GM18870 (cell line): ENCODE measurements around the gene TANC1.
"Not testable (repeated sequence)": the region's sequence is repeated elsewhere in the genome, so short reads cannot be mapped to it uniquely, and the experiment has no call there.

Experiments used
- ATAC-seq: cut with Tn5 transposase; IDR thresholded peaks from one replicate; pipeline ENCODE4 v1.9.1; 2021; ENCODE audit warnings: moderate library complexity; ENCODE audit not compliant: unreplicated experiment

Gene TANC1

DNA sequence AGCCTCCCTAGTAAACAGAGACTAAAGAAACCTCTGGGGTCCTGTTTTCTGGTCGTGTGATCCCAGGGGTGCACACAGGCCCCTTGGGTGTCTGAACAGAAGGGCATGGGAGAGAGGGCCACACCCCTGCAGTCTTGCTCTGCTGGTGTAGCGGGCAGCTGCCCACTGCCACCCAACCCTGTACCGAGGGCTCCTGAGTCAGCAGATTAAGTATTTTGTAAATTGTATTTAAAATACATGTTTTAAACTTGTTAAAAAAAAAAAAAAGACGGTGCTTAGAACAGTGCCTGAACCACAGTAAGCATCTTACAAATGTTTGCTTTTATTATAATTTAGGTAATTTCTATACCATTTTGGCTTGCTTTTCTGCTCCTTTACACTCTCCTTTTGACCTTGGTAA lies 113.7 kb downstream of the TANC1 start:
- ATAC-seq = no peak

DNA sequence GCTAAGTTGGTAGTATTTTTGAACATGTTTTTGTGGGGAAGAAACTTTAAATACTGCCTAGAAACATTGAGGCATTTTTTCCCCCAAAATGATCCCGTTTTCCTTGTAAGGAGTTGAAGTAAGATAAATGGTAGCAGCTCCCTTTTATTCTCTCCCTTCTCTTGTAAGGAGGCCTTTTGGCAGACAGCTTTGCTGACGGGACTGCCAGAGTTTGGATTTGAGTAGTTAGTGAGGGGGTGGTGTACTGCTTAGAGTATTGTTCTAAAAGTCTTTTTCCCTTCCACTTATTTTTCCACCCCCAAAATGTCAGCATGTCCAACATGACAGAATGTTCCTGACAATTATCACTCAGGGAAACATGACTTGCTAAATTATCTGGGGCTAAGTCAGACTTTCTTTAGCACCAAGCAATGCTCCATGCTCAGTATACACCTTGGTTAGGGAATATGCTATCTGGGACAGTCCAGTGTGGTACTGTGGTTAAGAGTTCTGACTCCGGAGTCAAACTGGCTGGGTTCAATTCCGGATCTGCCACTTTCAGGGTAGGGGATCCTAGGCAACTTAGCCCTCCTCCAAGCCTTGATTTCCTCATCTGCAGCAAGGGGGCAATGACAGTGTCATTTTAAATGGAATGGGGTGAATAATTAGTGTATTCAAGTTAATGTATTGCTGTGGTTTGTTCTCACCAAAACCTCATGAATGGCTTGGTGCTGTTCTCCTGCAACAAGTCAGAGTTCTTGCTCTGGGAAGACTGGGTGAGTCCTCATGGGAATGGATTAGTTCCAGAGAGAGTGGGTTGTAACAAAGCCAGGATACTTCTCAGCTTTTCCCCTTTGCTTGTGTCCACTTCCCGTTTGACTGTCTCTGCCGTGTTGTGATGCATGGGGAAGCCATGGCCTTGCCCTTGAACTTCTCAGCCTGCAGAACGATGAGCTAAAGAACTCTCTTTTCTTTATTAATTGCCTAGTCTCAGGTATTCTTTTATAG lies 116.2 kb downstream of the TANC1 start:
- ATAC-seq = no peak

DNA sequence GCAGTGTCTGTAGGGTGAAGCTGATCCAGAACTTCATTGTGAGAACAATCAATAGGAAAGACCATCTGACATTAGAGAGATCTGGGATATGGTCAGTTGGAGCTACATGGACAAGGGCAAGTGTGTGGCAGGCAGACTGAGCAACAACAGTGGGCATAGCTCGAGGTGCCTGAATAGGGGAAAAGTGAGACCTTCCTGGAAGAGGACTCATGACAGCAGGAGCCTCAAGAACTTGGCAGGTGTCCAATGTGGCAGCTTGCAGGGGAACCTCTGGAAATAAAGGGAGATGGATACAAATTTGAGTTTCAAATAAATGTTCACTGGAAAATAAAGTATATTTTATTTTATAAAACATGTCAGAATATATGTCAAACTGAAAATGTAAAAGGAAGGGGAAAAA lies 117.9 kb downstream of the TANC1 start:
- no peak for ATAC-seq

DNA sequence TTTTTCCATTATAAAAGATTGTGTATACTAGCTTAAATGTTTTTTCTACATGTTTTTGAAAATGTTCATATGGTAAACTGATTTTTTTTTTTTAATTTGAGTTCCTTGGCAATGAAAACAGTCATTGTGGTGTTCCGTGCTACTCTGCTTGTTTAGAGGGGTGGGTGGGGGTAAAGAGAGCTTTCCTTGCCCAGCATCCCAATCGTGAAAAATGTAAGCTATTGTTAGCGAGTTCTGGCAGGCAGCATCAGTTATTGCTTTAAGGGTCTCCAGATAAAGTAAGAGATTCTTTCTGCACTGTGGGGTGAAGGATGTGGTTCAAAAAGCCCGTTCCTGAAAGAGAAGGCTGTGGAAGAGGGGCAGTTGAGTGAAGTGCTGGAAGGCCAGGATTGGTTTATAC lies 118.4 kb downstream of the TANC1 start:
- no peak for ATAC-seq

DNA sequence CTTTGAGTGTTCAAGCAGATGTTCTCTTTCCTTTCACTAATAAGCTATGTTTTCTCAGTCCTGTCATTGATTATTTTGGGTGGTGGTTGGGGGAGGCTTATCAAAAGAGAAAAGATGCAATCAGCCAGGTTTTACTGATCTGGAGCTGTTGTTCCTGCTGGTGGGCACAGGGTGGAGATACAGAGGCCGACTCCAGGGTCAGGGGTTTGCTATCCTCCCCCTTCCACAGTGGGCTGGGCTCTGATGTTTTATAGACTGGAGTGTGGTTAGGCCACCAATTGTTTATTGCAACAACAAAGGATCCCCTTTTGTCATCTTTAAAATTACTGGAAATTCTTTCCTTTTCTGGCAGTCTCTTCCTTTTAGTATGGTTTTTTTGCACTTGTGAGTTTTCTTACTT lies 120.5 kb downstream of the TANC1 start:
- no peak for ATAC-seq

DNA sequence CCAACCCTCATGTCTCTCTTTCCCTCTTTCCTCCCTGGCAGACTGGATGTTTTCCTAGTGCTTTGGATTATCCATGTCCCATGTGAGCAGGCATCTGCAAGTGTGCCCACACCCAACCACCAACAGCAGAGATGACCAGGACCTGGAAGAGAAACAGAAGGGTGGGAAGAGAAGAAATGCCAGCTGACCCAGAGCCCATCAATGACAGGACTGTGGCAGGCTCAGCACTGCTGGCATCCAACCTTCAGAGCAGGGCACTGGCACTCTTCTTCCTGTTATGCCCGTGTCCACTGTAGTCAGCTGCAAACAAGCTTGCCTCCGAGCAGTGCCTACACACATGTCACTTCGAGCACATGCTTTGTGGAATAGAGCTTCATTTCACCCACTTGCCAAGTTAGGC lies 121.1 kb downstream of the TANC1 start:
- ATAC-seq = no peak

DNA sequence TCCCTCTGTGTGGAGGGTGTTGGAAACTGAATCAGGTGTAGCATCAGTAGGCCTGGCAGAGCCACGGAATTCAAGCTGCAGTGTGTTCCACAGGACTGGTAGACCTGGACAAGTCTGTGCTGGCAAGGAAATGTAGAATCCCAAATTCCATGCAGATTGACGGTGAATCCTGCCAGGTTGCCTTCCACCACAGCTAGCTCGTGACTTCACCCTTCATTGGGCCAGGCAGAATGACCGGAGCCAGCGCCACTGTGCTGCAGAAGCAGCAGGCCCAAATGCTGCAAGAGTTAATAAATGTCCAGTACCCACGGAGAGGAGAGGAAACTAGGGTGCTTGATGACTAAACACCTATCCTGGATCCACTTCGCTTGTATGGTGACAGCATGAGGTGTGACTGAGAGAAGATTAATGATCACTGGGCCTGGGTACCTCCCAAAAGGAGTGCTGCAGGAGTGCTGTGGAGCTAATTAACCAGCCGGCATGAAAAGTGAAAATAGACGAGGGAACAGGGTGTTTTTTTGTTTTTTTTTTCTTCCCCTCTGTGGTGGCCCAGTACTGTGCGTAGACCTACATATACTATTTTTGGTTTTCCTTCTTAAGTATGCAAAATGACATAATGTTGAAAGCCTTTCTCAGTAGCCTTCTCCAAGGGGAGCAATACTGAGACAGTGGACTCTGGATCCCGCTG lies 122.2 kb downstream of the TANC1 start:
- peak; percentile 80 for ATAC-seq

DNA sequence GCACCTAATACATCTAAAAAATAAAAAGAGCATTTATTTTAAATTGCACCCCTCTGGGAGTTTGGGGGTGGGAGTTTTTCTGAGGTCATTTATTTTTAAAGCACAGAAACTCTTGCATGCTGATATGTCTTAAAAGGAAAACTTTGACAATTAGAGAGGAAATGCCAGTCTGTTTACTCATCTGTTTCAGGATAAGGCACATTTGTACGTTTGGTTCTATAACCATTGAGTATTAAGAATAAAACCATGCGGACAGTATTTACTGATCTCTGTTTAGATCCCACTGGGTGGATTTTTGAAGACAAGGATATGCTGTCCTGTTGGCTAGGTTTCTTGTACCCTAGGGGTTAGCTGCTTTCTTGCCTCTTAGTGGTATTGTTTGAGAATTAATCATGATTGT lies 122.9 kb downstream of the TANC1 start:
- ATAC-seq = no peak

DNA sequence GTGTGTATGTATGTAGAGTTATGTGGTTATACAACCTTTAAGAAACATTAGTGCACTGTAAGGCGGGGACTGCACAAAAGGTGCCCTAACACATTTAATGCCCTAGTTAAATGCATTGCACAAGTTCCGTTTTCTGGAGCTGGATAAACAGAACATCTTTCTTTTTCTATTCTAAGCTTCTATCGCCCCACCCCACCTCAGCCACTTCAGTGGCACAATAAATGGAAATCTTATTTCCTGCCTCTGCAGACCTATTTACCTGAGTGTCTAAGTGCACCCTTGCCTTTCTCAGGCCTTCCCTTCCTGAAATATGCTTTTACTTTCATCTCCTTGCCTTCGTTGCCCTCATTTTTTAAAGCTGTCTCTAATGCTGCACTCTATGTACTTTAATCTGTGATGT lies 123.5 kb downstream of the TANC1 start:
- ATAC-seq = peak; percentile 38

DNA sequence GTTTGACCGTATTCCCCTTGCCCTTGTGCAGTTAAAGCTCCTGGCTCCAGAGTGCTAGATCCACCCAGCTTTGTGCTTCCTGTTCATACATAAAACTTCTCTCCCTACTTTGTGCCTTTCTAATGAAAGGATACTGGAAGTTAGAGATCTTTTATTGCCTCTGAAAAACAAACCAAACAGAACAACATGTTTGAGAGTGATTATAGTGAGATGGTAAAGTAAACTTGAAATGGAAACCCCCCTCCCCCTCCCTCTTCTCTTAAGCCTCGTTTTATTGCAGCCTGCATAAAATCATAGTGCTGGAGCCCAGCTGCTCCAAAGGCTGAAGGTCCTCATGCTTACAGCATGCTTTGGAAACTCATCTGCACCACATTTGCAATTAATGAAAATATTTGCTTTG lies 125.1 kb downstream of the TANC1 start:
- ATAC-seq = no peak

DNA sequence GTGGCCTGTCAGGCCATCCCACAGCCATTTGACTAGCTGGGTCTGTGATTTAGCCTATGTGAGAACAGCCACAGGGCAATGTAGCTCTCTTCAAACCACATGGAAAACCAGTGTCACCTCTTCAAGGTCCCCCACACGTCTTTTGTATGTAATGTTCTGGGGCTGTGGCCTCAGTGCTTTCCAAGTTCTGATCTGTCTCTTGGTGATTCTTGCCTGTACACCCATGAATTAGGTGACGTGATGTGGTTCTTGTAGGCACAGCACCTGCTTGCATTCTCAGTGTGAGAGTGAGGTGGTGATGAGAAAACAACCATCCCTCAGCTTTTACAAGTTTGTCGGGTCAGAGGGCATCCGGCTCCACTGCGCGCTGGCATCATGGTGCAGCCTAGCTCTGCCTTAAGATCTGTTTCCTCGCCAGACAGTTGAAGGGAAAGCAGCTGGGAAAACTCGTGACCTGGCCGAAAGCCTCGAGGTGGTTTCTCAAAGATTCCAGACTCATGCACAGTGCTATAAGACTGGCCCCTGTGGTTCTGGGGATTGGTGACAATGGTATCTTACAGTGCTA lies 125.8 kb downstream of the TANC1 start:
- ATAC-seq = no peak

DNA sequence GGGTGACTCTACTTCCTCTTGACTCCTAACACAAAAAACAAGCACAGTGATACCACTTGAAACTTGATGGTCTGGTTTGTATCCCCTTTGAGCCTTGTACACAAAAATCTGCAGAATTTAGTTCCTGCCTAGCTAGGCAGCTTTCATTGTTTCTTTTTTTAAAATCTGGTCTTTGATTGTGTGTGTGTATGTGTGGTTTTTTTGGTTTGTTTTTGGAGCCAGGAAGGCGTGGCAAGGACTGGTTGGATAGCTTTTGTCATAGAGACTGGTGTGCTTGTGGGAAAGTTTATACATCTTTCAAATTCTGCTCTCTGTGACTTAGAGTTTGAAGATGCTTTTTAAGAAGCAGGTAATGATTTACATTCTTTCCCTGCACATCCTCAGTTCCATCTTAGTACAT lies 127.4 kb downstream of the TANC1 start:
- no peak for ATAC-seq

DNA sequence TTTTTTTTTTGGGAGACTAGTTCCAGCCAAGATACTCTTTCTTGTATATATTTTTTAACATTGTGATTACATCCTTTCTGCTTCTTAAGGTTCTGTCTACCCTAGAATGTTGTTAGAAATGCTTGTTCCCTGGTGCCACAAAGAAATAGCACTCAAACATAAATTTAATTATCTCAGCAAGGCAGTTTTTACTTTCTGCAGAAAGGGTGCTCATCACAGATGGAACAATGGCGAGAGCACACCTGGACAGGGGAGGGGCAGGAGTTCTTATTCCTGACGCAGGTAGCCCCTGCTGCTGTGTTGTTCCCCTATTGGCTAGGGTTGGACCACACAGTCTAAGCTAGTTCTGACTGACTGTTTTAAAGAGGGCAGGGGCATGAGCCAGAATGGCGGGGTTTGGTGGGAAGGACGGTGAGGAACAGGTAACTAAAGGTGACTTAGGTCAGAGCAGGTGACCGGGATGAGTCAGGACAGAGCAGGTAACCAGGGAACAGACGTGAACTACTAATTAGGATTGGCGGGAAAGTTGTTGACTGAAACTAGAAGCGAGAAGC lies 127.9 kb downstream of the TANC1 start:
- not testable (repeated sequence) for ATAC-seq

DNA sequence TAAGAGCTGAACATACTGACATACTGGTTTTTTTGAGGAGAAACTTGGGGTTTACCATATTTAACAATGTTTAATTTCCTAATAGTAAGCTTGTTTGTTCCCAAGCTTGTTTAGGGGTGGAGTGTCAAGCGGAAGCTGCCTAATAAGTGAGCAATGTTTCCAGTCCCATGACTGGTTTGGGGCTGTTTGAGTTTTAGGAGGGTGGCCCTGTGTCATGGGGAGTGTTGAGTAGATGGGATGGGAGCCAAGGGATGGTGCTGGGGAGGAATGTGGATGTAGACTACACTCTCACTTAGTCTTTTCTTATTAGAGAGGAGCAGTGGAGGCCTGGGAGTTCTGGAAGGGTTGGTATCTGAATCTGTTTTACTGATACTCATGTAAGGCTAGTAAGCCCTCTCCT lies 128.5 kb downstream of the TANC1 start:
- ATAC-seq = no peak

DNA sequence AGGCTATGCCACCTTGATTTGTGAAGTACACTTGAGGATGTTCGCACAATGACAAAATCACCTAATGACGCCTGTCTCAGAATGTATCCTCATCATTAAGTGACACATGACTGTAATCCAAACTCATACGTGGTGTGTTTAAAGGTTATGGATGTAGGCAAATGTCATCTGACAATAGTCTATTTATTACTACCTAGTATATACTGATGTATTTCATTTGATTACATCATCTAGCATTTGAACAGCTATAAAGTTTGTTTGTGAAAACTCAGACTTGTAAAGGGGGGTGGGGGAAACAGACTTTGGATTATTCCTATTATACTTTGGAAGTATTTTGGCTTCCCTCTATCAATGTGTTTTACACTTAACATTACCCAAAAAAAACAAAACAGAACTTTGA lies 129.9 kb downstream of the TANC1 start:
- ATAC-seq = no peak

DNA sequence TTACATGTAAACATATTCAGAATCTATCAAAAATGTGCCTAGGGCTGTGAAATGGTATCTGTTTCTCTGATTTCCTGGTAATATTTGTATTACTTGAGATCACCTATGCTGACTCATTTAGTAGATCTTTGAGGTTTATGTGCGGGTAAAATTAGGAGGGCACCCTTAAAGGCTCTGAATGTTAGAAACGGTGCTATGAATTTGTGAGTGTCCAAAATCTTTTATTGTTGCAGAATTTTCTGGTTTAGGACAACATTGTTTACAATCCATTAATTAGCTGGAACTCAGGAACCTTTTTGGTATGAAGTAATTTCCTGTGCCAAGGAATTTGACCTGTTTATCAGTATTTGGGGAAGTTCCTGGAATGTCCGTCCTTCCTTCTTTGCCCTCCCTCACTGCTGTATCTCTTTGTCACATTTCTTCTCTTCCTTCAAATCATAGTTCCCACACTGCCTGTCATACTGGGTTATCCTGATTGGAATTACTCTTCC lies 130.5 kb downstream of the TANC1 start:
- no peak for ATAC-seq

DNA sequence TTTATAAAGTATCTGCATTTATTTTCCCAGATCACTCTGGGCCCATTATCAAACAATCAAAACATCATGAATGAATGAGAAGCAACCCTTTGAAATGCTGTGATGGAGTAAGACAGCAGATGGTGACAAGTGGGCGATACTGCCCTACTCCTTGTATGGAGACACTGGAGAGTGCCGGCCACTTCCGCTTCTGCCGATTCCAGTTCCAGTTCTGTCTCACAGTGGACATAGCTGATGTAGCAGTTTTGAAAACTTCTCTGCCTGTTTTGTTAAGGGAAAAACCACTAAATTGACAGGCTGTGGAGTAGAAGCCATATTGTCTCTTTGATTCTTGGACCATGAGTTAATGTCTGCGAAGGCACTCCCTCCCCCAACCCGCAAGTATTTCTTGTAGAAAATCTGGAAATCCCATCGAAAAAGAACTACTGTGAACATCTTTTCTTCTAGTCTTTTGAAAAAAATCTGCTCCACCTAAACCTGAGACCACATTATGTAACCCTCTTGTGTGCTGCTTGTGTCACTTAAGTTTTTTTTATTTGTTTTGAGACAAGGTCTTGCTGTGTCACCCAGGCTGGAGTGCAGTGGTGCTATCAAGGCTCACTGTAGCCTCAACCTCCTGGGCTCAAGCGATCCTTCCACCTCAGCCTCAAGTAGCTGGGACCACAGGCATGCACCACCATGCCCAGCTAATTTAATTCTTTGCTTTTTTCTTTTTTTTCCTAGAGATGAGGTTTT lies 133.5 kb downstream of the TANC1 start:
- no peak for ATAC-seq

DNA sequence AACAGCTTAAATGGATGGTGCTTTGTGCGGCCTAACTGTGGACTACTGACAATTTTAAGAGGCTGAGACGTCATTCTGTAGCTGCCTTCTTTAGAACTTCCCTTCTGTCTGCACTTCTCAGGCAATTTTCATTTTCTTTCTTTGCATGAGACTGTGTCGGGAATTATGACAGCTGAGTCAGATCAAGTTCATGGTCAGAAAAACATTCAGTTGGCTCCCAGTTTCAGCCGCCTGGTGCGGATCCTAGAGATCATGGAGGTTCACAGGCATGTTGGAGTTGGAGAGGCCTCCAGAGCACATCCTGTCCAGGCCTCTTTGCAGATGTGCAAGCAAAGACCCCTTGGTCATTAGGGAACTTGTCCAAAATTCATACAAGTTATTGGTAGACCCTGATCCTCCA lies 135.0 kb downstream of the TANC1 start:
- no peak for ATAC-seq

DNA sequence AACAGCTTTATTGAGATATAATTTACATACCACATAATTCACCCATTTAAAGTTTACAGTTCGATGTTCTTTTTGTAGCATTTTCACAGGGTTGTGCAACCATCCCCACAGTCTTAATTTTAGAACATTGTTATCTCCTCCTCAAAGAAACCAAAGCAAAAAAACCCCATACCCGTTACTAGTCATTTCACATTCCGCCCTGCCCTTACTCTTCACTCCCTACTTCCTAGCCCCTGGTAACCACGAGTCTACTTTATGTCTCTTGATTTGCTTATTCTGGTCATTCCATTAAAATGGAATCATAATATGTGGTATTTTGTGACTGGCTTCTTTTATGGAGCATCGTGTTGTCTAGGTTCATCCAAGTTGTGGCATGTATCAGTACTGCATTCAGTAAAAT lies 137.7 kb downstream of the TANC1 start:
- ATAC-seq = no peak

DNA sequence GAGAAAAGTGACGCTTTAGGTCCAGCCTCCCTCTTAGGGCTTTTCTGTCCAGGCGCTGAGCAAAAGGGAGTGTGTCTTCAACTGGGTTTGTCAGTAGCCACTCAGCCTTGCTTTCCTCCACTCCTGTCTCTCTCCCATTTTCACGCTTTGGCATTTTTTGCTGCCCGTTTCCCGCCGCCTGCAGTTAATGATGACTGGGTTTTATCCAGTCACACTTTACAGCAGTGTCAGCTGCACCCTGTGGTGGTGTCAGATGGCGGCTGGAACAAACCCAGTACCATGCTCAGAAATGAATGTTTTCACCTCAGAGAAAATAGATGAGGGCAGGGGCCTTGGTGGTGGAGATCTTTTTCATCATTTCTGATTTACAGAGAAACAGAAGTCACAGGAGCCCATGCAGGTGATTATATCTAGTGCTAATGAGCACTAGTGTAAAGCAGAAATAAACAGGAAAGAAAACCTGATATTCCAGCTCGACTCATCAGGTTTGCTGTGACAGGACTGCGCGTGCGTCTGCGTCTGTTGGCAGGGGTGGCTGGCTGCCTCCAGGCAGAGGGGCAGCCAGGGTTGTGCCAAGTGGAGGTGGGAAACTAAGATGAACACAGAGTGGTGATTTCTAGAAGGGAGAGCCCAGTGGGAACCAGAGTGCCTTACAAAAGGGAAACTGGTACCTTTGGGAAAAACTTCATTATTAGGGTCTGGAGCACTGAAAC lies 139.9 kb downstream of the TANC1 start:
- ATAC-seq = no peak
